ENCODE results near the gene AQP5.
"Not testable (repeated sequence)": the region's sequence is repeated elsewhere in the genome, so short reads cannot be mapped to it uniquely, and the experiment has no call there.

AQP5 gene

GRCh38 chr12:49983892-49984291, 22.2 kb downstream of the AQP5 start:
- DNase-seq, result peak; percentile 29

- no peak for DNase-seq
These were observed 23.0 kb downstream of the AQP5 start for GRCh38 chr12:49984476-49985359.

DNA sequence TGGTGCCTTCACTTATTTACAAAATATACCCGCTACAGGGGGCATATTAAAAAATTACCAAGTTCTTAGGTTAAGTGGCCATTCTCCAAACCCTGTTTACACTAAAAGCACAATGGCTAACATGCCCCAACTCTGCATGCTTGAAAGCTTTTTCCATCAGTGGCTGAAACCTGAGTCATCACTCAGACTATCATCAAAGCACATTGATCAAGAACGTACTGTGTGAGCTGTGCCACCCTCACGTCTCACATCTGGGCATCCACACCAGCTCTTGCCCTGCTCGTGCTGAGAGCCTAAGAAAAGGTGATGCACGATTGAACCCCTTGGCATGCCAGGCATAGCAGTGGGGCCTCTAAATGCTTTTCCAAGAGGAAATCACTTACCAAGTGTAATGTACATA, 24.3 kb downstream of the AQP5 start:
- no peak for DNase-seq

DNA sequence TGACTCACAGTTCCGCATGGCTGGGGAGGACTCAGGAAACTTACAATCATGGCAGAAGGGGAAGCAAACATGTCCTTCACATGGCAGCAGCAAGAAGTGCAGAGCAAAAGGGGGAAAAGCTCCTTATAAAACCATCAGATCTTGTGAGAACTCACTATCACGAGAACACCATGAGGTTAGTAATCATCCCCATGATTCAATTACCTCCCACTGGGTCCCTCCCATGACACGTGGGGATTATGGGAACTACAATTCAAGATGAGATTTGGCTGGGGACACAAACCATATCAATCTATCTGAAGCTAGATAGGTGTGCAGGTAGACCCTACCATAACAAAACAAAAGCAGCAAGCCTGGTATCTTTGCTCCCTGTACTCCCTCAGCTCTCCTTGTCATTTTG, 24.8 kb downstream of the AQP5 start:
- not testable (repeated sequence) for DNase-seq

- DNase-seq, result no peak
These were observed 26.1 kb downstream of the AQP5 start for GRCh38 chr12:49987625-49988303.

- not testable (repeated sequence) for DNase-seq
These were observed 27.7 kb downstream of the AQP5 start for GRCh38 chr12:49989400-49989799.

DNA sequence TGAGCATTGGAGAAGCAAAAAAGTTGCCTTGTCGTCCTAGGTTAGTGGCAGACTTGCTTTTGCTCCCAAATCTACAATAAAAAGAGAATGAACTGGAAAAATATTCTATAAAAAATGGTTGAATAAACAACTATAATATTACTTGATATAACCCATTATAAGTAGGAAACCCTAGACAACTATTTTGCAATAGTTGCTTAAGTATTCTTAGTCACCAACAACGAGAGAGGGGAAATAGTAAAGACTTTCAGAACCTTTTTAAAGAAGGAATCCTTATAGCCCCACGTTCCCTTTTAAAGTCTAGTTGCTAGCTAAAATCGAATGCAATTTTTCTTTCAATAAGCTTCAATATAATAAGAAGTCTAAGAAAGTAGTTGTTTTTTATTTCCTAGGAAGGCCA, 28.6 kb downstream of the AQP5 start:
- no peak for DNase-seq

- no peak for DNase-seq
These were observed 36.8 kb downstream of the AQP5 start for GRCh38 chr12:49998453-49998852.

DNA sequence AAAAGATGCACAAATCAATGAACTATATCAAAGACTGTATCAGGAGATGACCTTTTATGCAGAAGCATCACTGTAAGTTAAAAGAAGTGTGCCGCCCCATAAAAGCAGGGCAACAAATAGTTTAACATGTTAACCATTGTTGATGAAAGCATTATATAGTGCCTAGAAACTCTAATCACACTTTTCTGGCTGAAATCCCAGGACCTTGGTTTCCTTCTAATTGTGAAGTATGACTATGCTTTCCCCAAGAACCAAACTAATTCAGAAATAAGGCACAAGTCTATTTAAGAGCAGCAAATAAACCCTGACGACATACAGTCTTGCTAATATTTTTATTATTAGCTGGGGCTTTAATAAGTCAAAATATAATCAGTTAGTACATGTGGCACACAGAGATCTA, 41.9 kb downstream of the AQP5 start:
- no peak for DNase-seq

DNA sequence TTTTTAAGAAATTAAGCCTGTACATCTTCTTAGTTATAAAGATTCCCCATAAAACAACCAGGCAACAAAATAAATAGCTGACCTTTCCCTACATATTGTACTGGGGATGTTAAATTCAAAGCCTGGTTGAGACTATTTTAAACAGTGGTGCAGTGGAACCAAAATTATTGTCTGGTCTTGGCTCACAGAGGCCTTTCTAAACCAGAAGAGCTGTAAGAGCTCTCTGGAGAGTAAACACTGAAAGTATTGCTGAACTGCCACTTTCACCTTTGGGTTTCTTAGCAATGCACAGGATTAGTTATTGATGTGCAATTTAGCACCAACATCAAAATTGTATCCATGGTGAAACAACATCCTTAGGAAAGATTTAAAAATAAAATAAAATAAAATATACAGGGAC, 43.0 kb downstream of the AQP5 start:
- DNase-seq, result no peak

GRCh38 chr12:50005175-50005574, 43.5 kb downstream of the AQP5 start:
- DNase-seq, result no peak

- DNase-seq, result no peak
These were observed 44.6 kb downstream of the AQP5 start for GRCh38 chr12:50006280-50006679.

- no peak for DNase-seq
These were observed 45.2 kb downstream of the AQP5 start for GRCh38 chr12:50006754-50007442.

GRCh38 chr12:50013361-50014147, 51.9 kb downstream of the AQP5 start:
- DNase-seq, result no peak

GRCh38 chr12:50014342-50014741, 52.7 kb downstream of the AQP5 start:
- DNase-seq, result no peak
